HL-60/S4 (cell line): ENCODE results near the gene UBASH3A.

Experiments
- in situ Hi-C: fragments of 300-500 bp; cut with MboI; formaldehyde crosslinking; loops from 2 replicates; pipeline ENCODE4 v1.14.3; 2022; ENCODE audit warnings: low sequenced_read_pairs

The UBASH3A gene

DNA sequence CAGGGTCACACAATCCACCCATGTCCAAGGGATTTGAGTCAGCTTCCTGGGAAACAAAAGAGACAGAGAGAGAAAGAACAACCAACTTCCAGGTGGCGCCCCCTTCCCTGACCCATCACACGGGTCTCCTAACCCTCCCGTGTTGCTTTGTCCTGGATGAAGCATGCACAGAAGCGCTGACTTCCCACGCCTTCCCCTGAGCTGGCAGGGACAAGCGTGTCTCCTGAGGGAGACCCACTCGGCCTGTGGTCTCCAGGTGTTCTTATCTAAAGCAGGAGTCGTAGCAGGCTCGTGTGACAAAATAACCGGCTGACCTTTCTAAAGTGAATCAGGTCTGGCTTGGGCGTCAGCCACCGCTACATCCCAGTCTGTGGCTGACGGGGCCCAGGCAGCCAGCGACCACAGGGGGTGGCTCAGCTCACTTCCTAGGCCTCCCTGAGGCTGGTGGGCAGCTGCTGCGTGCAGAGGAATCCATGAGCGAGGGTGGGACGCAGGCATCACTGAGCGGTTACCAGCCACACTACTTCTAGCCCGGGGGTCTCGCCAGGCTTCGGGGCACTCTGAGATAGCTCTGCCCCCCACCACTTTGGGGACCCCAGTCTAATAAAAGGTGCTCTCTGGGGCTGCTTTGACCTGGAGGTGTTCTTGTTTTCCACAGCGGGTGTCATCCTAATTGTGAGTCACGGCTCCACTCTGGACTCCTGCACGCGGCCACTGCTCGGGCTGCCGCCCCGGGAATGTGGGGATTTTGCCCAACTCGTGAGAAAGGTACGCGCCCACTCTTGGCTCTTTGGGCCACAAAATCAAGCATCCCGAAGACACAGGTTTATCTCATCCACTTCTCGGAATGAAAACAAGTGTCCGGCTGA lies 40.4 kb downstream of the UBASH3A start:
- in situ Hi-C loops = no loop called here

DNA sequence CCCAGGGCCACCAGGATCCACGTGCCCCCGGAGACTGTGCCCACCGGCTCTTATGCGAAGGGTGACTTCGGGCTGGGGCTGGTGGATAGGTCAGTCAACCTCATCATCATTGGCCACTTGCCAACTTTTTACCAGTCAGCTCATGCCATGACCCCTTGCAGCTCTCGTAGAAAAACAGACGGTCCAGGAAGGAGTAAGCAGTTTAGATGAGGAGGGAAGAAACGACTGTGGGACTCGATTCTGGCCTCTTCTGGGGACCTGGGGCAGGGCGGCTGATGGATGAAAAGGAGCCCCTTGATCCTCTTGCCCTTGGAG lies 41.0 kb downstream of the UBASH3A start:
- in situ Hi-C loops = loop anchor here (5.0 kb wide), 1 partner anchor 292 kb away; no protein-coding TSS in a partner anchor

DNA sequence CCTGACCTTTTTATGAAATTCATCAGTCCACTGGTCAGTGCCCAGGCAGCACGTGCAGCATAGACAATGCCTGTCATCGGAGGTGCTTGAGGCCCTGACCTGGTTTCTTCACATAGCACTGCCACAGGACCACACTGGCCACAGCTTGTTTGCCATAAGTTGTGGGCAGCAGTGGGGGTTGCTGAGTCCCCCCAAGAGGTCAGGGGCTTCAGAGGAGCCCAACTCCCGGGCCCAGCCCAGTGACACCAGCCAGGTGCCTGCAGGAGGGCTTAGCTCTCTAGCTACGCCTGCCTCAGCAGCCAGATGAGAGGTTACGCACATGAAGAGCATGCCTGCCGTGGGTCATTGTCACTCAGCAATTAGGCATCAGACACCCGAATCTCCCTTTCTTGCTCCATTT lies 41.6 kb downstream of the UBASH3A start:
- in situ Hi-C loops = loop anchor here (5.0 kb wide), 1 partner anchor 293 kb away; no protein-coding TSS in a partner anchor

DNA sequence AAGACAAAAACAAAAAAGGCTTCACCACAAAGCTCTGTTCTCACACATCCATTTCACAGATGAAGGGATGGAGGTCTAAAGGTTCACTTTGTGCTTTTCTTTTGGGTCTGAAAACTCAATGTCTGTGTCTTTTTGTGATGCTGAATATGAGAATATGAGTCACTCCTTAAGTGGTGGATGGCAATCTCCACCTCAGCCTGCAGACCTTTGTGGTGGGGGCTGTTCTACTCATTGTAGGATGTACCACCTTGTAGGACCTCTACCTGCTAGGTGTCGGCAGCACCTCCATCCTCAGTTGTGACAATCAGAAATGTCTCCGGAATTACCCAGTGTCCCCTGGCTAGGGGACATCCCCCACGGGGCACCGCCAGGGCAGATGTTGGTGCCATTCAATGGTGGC lies 42.8 kb downstream of the UBASH3A start:
- in situ Hi-C loops = loop anchor here (5.0 kb wide), 1 partner anchor 294 kb away; no protein-coding TSS in a partner anchor

DNA sequence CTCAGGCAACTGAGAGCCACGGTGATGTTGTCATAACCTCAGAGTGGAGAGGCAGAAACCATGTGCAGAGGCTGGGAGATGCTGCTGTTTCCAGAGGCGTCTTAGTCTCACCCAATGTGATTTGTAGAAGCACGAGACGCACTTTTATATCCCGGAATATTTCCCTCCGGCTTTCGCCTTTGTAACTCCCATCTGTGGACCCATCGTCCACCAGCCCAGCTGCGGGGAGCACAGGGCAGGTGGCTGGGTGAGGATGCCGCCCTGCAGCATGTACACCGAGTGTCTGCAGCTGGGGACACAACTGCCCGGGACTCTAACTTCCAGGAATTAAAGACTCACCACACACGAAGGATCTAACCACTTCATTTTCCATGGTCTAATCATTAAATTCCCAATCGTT lies 43.5 kb downstream of the UBASH3A start:
- in situ Hi-C loops = loop anchor here (5.0 kb wide), 1 partner anchor 295 kb away; no protein-coding TSS in a partner anchor

DNA sequence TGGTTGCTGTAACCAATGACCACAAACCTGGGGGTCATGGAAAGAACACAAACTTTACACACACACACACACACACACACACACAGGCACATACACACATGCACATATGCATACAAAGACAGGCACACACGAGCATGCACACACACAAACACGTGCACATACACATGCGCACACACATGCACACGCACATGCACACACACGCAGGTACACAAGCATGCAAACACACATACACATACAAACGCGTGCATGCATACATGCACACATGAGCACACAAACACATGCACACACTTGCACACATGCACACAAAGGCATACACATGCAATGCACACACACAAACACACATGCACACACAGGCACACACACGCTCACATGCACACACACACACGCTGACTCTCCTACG lies 44.0 kb downstream of the UBASH3A start:
- in situ Hi-C loops = loop anchor here (5.0 kb wide), 1 partner anchor 295 kb away; no protein-coding TSS in a partner anchor

DNA sequence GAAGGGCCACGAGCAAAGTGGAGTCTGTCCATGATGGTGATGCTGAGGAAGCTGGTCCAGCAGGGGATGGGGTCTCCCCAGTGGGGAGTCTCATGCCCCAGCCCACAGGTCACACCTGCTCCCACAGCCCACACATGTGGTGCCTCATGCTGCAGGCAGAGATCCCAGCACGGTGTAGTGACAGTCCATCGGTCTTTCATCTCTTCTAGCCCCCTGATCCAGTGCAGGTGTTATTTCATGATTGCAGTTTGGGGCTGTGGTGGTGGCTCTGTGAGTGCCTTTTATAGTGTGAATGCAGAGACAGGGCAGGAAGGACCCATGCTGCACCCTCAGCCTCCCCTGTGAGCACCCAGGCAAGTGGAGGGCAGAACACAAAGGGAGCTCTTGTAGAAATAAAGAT lies 45.0 kb downstream of the UBASH3A start:
- in situ Hi-C loops = loop anchor here (5.0 kb wide), 1 partner anchor 296 kb away; no protein-coding TSS in a partner anchor

DNA sequence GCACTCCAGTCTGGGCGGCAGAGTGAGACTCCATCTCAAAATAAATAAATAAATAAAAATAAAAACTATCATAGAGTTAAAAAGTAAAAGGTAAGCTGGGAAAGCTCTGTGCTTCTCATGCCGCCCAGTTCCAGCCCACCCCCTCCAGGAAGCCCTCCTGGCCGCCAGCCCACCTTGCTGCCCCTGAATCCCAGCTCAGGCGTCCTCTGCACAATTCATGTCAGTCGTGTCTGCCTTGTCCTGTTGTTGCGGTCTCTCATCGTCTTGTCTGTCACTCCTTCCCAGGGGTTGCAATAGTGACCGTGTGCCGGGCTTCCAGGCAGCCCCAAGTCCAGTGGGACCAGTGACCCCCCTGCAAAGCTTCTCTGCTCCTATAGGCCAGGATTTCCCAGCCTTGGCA lies 48.2 kb downstream of the UBASH3A start:
- in situ Hi-C loops = loop anchor here (5.0 kb wide), 1 partner anchor 145 kb away; no protein-coding TSS in a partner anchor

DNA sequence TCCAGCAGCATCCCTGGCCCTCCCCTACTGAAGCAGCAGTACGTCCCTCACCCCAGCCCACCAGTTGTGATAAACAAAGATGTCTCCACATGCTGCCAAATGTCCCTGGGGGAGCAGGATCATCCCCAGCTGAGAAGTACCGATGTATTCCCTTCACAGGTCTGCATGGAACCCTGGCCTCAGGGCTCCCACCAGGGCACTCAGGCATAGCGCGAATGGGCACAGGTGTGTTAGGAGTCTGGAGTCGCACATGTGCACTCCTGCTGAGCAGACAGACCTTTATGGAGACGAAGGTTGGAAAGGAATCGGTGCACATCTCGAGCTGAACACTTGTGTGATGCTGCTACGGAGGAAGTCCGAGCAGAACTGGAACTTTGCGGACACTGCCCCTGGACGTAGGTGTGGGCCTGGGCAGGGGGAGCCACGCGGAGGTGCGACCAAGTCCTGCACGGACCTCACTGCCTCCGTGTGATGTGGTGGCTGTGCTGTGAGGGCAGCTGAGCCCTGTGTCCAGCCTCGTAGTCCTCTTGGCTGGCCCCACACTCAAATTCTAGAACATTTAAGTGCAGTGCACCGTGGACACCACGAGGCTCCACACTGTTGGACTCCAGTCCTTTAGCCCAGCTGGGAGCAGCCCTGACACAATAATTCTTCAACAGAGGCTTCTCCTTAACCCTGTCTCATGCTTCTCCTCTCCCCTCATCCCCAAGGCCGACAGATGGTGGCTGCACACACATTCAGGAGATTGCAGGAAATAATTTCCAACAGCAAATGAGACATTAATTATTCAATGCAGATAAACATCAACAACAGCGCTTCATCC lies 48.9 kb downstream of the UBASH3A start:
- in situ Hi-C loops = loop anchor here (5.0 kb wide), 1 partner anchor 145 kb away; no protein-coding TSS in a partner anchor

DNA sequence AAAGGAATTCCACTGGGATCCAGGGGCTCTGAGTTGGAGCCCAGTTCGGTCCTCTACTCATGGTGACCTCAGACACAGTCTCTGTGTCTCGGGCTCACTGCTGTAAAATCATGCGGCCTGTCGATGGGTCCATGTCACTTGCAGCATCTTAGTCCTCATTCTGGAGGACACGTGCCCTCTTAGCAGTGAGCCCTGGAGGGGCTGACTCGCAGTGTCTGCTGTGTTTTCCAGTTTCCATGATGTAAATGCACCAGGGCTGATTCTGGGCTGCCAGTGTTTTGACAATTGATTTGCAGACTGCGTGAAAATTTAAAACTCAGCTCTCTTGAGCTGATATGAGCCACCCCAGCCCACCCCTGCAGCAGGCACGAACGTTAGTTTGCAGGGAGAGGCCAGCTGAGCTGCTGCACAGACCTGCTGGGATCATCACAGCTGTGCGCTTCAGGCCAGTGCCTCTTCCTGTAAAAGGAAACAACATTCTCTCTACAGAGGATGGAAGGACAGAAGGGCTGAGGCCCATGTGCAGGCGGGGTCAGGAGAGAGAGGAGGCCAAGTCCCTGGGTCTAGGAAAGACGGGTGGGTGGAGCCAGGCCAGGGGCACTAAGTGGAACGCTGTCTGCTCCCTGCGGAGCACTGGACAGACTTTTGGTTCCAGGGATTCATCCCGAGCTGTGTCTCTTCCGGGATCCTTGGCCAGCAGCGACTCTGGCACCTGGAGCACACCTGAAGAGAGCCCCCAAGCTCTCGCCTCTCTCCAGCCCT lies 49.7 kb downstream of the UBASH3A start:
- in situ Hi-C loops = loop anchor here (5.0 kb wide), 1 partner anchor 146 kb away; no protein-coding TSS in a partner anchor

DNA sequence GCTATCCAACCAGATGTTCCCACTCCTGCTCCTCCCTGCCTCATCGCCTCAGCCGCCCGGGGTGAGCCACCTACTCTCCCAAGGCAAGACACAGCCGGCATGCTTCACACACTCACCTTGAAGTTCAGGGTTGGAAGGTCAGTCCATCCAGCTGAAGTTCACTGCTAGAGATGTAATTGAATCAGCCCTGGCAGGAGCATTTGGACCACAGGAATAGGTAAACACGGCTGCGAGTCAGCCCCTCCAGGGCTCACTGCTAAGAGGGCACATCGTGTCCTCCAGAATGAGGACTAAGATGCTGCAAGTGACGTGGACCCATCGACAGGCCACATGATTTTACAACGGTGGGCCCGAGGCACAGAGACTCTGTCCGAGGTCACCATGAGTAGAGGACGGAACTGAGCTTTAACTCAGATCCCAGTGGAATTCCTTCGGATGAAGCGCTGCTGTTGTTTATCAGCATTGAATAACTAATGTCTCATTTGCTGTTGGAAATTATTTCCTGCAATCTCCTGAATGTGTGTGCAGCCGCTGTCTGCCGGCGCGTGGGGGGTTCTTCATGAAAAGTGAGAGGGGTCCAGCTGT lies 50.4 kb downstream of the UBASH3A start:
- in situ Hi-C loops = loop anchor here (5.0 kb wide), 1 partner anchor 147 kb away; no protein-coding TSS in a partner anchor

DNA sequence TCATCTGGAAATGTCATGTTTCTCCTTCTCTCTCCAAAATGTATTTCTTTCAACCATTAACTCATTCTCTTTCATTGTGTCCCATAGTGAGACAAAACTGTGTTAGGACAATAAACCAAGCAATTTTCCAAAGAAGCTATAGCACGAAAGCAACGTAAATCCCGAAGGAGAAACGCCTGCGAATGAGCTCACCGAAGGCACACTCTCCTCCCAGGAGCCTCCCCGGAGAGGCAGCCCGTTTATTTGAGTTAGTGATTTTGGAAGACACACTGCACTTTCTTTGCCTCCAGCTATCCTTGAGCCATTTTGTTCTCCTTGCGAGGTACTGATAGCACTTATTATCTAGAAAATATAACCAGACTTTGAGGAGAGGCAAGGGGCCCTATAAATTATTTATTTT lies 51.1 kb downstream of the UBASH3A start:
- in situ Hi-C loops = loop anchor here (5.0 kb wide), 1 partner anchor 147 kb away; no protein-coding TSS in a partner anchor

DNA sequence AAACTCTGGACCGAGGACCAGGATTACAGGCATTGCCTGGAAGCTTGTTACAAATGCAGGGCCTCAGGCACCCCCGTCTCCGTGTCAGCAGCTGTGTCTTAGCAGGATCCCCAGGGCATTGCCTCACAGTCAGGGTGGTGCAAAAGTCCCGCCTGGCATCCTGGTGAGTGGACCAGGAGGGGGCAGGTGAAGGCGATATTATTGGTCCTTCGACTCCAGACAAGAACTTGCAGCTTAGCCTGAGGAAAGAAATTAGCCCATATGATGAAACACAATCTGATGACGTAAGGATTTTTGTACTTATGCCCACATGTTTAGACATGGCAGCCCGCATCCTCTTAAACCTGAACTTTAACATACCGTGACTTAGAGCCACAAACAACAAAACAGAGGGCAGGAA lies 51.5 kb downstream of the UBASH3A start:
- in situ Hi-C loops = no loop called here

DNA sequence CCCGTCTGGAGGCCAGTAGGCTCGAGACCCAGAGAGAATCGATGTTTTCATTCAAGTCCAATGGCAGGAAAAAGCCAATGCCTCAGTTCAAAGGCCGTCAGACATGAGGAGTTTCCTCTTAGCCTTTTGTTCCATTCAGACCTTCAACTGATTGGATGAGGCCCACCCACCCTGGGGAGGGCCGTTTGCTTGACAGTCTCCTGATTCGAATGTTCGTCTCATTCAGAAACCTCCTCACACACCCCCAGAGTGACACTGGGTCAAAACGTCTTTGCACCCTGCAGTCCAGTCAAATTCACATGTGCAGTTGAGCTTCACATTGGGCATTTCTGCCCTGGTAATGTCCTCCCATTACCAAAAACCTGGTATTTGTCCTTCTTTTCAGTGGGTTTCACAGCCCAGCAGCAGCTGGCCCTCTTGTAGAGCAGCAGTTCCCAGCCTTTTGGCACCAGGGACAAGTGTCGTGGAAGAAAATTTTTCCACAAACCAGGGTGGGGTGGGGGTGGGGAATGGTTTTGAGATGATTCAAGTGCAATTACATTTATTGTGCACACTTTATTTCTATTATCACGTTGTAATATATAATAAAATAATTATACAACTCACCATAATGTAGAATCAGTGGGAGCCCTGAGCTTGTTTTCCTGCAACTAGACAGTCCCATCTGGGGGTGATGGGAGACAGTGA lies 52.2 kb downstream of the UBASH3A start:
- in situ Hi-C loops = no loop called here

DNA sequence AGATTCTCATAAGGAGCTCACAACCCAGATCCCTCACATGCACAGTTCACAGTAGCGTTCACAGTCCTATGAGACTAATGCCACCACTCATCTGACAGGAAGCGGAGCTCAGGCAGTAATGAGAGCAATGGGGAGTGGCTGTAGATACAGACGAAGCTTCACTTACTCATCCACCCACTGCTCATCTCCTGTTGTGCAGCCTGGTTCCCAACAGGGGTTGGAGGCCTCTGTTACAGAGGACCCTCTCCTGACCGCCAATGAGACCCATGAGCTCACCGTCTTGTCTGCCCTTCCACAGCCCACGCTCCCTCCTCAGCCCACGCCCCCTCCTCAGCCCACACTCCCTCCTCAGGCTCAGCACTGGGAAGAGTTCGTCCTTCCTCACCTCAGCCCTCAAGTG lies 52.8 kb downstream of the UBASH3A start:
- in situ Hi-C loops = no loop called here

DNA sequence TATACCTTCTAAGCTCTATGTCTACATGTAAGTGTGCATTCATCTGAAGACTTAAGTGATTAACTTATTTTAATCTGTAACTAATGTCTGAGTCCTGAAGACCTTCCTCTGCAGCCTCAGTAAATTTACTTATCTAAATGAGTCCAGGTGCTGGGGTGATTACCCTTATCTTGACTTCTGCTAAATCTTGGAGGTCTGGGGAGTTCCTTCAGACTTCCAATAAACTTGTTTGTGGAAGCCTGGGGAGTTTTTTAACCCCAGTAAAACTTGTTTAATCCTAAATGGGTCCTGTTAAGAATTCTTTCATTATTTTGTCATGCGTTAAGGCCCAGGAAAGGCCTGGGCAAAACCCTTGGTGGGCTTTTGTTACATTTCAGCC lies 55.4 kb downstream of the UBASH3A start:
- in situ Hi-C loops = no loop called here

DNA sequence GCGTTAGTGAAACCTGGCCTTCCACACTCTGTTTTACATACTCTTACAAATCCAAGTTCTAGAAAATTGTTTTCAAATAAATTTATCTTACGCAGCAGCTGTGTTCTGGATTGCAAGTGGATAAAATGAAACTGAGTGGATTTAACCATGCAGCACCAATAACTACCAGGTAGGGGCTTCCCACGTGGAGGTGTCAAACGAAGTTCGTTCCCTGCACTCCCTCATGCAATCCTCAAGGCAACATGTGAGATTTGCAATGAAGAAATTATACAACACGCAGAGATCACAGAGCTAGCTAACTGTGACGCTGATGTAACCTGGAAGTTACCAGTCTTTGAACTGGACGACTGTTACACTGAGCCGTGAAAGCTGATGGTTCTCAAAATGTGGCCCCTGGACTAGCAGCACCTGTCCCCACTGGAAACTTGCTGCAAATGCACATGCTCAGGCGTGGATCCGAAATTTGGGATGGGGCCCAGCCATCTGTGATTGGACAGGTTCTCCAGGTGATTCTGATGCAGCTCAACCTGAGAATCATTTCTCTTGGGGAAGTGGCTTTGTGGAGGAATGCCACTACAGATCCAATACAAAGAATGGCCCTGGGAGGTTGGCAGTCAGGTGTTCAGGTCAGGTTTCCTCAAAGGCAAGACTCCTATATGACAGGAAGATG lies 56.0 kb downstream of the UBASH3A start:
- in situ Hi-C loops = no loop called here

DNA sequence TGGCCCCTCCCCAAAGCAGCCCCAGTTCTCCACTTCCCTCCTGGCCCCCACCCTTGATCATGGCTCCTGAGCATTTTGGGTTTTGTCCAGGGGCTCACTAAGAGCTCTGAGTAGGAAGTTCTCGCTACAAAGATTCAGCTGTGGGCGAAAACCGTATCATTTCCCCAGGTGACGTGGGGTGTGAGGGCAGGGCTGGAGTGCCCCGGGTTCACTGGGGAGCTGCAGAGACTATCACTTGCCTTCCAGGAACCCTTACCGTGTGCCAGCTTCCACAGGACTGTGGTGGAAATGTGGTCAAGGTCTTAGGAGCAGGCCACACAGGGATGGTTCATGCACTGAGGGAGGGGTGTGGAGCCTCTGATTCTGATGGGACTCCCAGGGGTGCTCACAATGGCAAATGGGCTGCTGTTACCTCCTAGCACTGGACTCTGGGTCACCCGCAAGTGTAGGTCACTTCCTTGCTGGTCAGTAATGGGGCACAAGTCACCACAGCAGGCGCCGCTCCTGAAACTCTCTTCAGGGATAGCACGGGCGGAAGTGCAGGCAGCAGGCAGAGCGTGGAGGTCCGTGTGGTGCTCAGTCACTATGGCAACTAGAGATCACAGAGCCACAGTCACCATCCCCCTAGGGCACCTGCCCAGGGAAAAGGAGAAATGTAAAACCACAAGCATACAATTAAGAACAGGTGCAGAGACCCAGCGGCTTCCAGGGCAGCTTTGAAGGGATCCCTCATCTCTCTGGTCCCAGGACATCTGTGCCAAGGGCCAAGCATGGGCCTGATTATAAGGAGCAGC lies 56.9 kb downstream of the UBASH3A start:
- in situ Hi-C loops = no loop called here

DNA sequence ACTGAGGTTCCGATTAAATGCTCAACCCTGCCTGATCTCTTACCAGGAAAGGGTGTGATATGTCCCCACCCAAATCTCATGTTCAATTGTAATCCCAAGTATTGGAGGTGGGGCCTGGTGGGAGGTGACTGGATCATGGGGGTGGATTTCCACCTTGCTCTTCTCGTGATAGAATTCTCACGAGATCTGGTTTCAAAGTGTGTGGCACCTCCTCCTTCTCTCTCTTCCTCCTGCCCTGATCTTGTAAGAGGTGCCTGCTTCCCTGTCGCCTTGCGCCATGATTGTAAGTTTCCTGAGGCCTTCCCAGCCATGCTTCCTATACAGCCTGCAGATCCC lies 57.5 kb downstream of the UBASH3A start:
- in situ Hi-C loops = no loop called here
